HG02678 (cell line): Measurements from ENCODE around the gene NCKAP5.
"Not testable (repeated sequence)": the region's sequence is repeated elsewhere in the genome, so short reads cannot be mapped to it uniquely, and the experiment has no call there.

Experiments used
- ATAC-seq: cut with Tn5 transposase; IDR thresholded peaks from one replicate; pipeline ENCODE4 v1.9.1; 2021; ENCODE audit warnings: mild to moderate bottlenecking, moderate library complexity; ENCODE audit not compliant: unreplicated experiment

NCKAP5 gene

GRCh38 chr2:133475610-133476009 is 92.7 kb downstream of the NCKAP5 start:
- ATAC-seq, result no peak

DNA sequence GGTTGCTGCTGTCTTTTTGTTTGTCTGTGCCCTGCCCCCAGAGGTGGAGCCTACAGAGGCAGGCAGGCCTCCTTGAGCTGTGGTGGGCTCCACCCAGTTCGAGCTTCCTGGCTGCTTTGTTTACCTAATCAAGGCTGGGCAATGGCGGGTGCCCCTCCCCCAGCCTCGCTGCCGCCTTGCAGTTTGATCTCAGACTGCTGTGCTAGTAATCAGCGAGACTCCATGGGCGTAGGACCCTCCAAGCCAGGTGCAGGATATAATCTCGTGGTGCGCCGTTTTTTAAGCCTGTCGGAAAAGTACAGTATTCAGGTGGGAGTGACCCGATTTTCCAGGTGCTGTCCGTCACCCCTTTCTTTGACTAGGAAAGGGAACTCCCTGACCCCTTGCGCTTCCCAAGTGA is 97.8 kb downstream of the NCKAP5 start:
- ATAC-seq, result not testable (repeated sequence)

- ATAC-seq, result no peak
Observed at GRCh38 chr2:133462811-133463210, 105.5 kb downstream of the NCKAP5 start.

DNA sequence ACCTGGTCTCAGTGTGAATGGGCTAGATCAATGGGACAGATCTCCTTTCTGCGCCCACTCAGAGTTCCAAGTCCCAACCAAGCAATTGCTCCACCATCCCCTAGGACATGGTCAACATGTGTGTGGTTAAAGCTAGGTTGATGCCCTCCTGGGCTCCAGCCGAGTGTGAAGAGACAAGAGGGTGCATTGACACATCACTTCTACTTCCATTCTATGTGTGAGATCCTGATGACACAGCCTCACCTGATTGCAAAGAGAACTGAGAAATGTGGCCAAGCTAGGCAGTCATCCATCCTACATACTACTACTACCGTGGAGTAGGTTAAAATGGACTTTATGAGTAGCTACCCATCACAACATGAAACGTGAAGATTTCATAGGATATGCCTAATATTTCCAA is 106.8 kb downstream of the NCKAP5 start:
- ATAC-seq, result no peak

GRCh38 chr2:133459590-133459989 is 108.7 kb downstream of the NCKAP5 start:
- no peak for ATAC-seq

- no peak for ATAC-seq
Observed at GRCh38 chr2:133458280-133458679, 110.0 kb downstream of the NCKAP5 start.

DNA sequence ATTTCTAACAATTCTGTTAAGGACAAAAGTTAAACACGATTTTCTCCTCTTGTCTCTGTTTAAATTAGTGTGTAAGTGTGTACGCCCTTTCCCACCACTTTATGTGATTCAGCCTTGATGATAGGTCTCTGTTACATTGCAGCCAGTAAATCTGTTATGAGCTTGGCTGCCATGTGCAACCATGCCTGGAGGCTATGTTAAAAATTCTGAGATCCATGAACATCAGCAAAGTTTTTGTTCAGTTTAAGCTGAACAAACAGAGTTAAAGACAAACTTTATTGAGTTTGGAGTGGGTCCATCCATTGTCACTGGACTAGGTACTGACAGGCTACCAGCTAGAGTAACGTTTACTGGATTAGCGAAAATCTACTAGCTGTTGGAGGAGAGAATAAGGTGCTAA is 110.4 kb downstream of the NCKAP5 start:
- ATAC-seq, result no peak

- ATAC-seq, result no peak
Observed at GRCh38 chr2:133456971-133457370, 111.3 kb downstream of the NCKAP5 start.

DNA sequence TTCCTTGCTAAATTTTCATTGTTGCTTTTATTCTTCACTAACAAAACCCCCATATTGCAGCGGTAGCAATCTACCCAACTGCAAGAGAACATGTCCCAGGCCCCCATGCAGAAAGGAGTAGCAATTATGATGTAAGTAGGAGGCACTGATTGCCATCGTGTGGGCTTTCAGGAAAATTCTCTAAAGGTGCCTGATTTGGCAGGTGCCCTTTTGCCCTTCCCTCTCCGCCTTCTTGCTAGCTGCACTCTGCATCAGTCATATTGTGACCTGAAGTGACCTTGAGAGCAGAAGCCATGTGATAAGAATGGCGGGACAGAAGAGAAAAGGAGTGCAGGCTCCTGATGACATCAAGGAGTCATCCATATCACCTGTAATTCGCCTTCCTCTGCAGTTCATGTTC is 112.1 kb downstream of the NCKAP5 start:
- ATAC-seq, result no peak

GRCh38 chr2:133453032-133453431 is 115.2 kb downstream of the NCKAP5 start:
- ATAC-seq, result no peak

DNA sequence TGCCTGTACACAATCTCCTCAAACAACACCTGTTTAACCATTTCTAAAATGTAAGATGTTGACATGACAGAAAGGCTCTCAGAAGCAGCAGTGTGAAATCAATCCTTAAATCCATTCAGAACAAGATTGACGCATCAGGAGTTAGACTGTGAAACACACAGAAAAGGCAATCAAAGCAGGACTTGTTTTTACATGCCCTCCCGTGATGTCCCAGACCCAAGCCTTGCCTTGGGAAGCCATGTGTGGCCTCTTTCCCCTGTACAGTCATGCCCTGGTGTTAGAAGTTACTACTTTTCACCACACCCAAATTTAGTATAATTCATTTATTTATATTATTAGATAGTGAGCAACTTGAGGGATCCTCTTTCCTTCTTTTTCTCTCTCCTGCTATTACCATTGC is 115.7 kb downstream of the NCKAP5 start:
- no peak for ATAC-seq

- ATAC-seq, result no peak
Observed at GRCh38 chr2:133452146-133452545, 116.1 kb downstream of the NCKAP5 start.

DNA sequence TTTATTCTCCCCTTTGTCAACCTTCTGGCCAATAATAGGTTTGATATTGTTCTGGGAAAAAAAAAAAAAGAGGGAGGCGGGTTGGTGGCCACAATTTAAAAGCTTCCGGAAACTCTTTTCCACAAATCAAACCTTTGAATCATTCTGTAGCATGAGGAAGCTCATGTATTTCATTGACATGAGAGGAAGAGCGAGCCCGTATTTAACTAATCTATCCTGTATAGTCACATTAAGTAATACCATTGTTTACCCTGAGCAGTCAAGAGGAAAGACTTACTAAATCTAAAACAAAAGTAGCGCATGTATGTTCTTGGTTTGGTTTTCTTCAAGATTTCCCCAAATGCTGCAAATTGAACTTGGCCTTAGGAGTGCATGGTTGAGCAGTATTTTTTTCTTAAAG is 120.1 kb downstream of the NCKAP5 start:
- no peak for ATAC-seq

- ATAC-seq, result no peak
Observed at GRCh38 chr2:133447303-133447702, 121.0 kb downstream of the NCKAP5 start.

- no peak for ATAC-seq
Observed at GRCh38 chr2:133444465-133444864, 123.8 kb downstream of the NCKAP5 start.

- no peak for ATAC-seq
Observed at GRCh38 chr2:133442393-133442792, 125.9 kb downstream of the NCKAP5 start.

GRCh38 chr2:133439565-133439920 is 128.7 kb downstream of the NCKAP5 start:
- ATAC-seq, result no peak

- ATAC-seq, result no peak
Observed at GRCh38 chr2:133438848-133439564, 129.3 kb downstream of the NCKAP5 start.

GRCh38 chr2:133438026-133438425 is 130.2 kb downstream of the NCKAP5 start:
- ATAC-seq, result no peak

GRCh38 chr2:133437492-133437891 is 130.8 kb downstream of the NCKAP5 start:
- no peak for ATAC-seq

DNA sequence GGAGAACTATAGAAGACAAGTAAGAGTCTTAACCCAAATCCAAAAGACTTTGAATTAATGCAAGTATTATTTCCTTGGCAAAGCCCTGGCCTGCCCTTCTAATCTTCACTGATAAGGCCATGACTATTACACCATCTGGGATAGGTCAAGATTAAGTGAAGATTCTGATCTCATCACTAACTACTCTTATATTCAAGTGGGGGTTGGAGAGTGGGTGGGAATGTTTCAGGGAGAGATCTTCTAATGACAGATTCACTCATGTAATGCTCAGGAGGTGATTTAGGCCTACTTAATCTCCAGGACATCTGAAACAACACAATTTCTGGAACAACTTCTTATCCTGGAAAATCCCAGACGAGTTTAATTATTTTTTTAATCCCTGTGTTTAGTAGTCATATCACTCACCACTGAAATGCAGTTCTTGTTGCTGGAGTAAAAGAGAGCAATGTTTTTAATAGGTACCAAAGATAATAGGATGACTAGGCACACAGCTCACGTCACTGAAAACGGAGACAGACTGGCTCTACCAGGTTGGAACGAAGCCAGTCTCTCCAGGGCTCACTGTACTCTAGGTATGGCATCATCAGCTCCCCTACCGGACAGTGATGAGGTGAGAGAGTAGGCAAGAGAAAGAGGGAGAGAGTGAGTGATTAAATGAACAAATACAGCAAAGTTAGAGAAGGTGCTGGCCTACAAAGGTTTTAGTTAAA is 133.1 kb downstream of the NCKAP5 start:
- no peak for ATAC-seq
